22Rv1 (cell line): ENCODE measurements around the gene UNC5B.

Experiments used
- H3K27ac ChIP-seq: fragments of 450-650 bp; 2 replicates; pipeline ENCODE4 v1.5.1; 2017
- CTCF ChIP-seq: fragments of 450-650 bp; IDR thresholded peaks from 2 replicates; pipeline ENCODE4 v1.5.1; 2017; ENCODE audit warnings: mild to moderate bottlenecking
- ZFX ChIP-seq: fragments of 450-650 bp; IDR thresholded peaks from 2 replicates; pipeline ENCODE4 v1.6.1; 2017; ENCODE audit warnings: antibody characterized with exemption, borderline replicate concordance

Gene UNC5B

GRCh38 chr10:71232089-71232998, 20.0 kb downstream of the UNC5B start:
- H3K27ac ChIP-seq, result no peak overlapping the region
- TF ChIP-seq CTCF (no peak), ZFX (no peak)

GRCh38 chr10:71233482-71233892, 21.1 kb downstream of the UNC5B start:
- TF ChIP-seq CTCF, result no peak
- TF ChIP-seq ZFX, result no peak
- H3K27ac ChIP-seq, result no peak overlapping the region

GRCh38 chr10:71234004-71234894, 21.9 kb downstream of the UNC5B start:
- TF ChIP-seq CTCF, result no peak
- no peak for TF ChIP-seq ZFX
- H3K27ac ChIP-seq, result no peak overlapping the region

GRCh38 chr10:71234970-71235685, 22.8 kb downstream of the UNC5B start:
- no peak overlapping the region for H3K27ac ChIP-seq
- TF ChIP-seq ZFX (no peak), CTCF (no peak)

GRCh38 chr10:71235808-71236207, 23.4 kb downstream of the UNC5B start:
- H3K27ac ChIP-seq, result no peak overlapping the region
- TF ChIP-seq CTCF, result no peak
- no peak for TF ChIP-seq ZFX

GRCh38 chr10:71236286-71236685, 23.9 kb downstream of the UNC5B start:
- no peak overlapping the region for H3K27ac ChIP-seq
- no peak for TF ChIP-seq ZFX
- TF ChIP-seq CTCF, result no peak
